Gastrocnemius medialis (tissue), 4 donors: ENCODE results near the gene RIC8A. TPM values are rescaled to one million over a fixed set of nuclear protein-coding genes. Genes with fewer than 3 reads are reported as not detected.
A peak's percentile ranks its signal among the peaks of the same experiment; 100 is the strongest.

ENCODE experiments used
- ATAC-seq, 2 donors: fragments of 150-250 bp; one replicate each; pipeline ENCODE4 v1.9.1; 2016
- DNase-seq, 2 donors: peaks; one replicate each; pipeline ENCODE4 v3.0.0-alpha.2; 2019
- H3K27ac ChIP-seq, 4 donors: fragments of 200-600 bp; sonication (generic); 1 replicate in 1 of 4; 2 replicates in 3 of 4; pipeline ENCODE4 v1.5.1; 2016 to 2018; ENCODE audit warnings: mild to moderate bottlenecking in 2 of 4, moderate library complexity in 1 of 4
- H3K27me3 ChIP-seq, 3 donors: fragments of 200-600 bp; sonication (generic) in 2 of 3; 1 replicate in 1 of 3; 2 replicates in 2 of 3; pipeline versions ENCODE4 v1.5.1 to v1.6.0; 2016 to 2019; ENCODE audit warnings: mild to moderate bottlenecking in 1 of 3, moderate library complexity in 1 of 3
- H3K36me3 ChIP-seq, 2 donors: fragments of 200-600 bp; sonication (generic) in 1 of 2; one replicate each; pipeline ENCODE4 v1.5.1; 2017 to 2018
- H3K4me1 ChIP-seq, 2 donors: fragments of 200-600 bp; sonication (generic) in 1 of 2; one replicate each; pipeline ENCODE4 v1.5.1; 2016 to 2017; ENCODE audit warnings: mild to moderate bottlenecking in 2 of 2
- H3K4me3 ChIP-seq, 4 donors: fragments of 200-600 bp; sonication (generic) in 3 of 4; 1 replicate in 1 of 4; 2 replicates in 3 of 4; pipeline ENCODE4 v1.5.1; 2016 to 2019; ENCODE audit warnings: mild to moderate bottlenecking in 2 of 4
- H3K9me3 ChIP-seq, 3 donors: fragments of 200-600 bp; sonication (generic) in 2 of 3; 1 replicate in 1 of 3; 2 replicates in 2 of 3; pipeline ENCODE4 v1.5.1; 2016 to 2019
- CTCF ChIP-seq, 5 experiments: fragments of 450-650 bp in 3 of 5; fragments of 200-600 bp in 2 of 5; sonication (generic) in 2 of 5; IDR thresholded peaks in 4 of 5; conservative IDR thresholded peaks in 1 of 5; 1 replicate in 4 of 5; 2 replicates in 1 of 5; pipeline ENCODE4 v1.5.1; 2016 to 2019; ENCODE audit warnings: antibody characterized with exemption in 5 of 5, mild to moderate bottlenecking in 3 of 5, moderate library complexity in 3 of 5
- POLR2A ChIP-seq, 2 donors: fragments of 450-650 bp; IDR thresholded peaks; one replicate each; pipeline ENCODE4 v1.6.1; 2017; ENCODE audit warnings: antibody characterized with exemption in 2 of 2, mild to moderate bottlenecking in 2 of 2, moderate library complexity in 2 of 2
- in situ Hi-C, 4 donors: fragments of 200-750 bp; cut with MboI; loops; one replicate each; pipeline versions ENCODE4 v1.15.0 to v1.8.0; 2017; ENCODE audit warnings: low sequenced_read_pairs in 4 of 4
- intact Hi-C: fragments of 100-400 bp; cut with DNase I; formaldehyde crosslinking; loops from one replicate; pipeline ENCODE4 v1.15.1; 2023; ENCODE audit warnings: low total_unique reads
- total RNA-seq, 4 donors: library from RNA; depleted of rRNA; stranded (reverse); fragments of >200 nt; gene quantifications; one replicate each; pipeline versions ENCODE4 v1.1.0 to v1.2.3, GENCODE V29; 2016

RIC8A gene
- total RNA-seq, 4 donors from 2014 or later = 35.6 to 68.5 (median 47.8) TPM

- in situ Hi-C loops = no loop called here
- no peak overlapping the region for H3K27ac ChIP-seq
- ATAC-seq = no peak
- H3K4me1 ChIP-seq = peaks cover 6 to 9% of the 10 kb centered on the region in 2 donors
- no peak overlapping the region for H3K4me3 ChIP-seq
- H3K36me3 ChIP-seq = peaks cover 0 to 5% of the 10 kb centered on the region in 2 donors
- H3K27me3 ChIP-seq = no peaks in the 10 kb centered on the region
- H3K9me3 ChIP-seq = no peaks in the 10 kb centered on the region
- TF ChIP-seq CTCF (IDR thresholded peaks at IDR 0.05 in 4 of 5, conservative IDR thresholded peaks at IDR 0.05 in 1 of 5) (no peak), POLR2A (IDR thresholded peaks at IDR 0.05) (no peak)
- DNase-seq = no peak
- intact Hi-C loops = no loop called here
Observed at GRCh38 chr11:221998-222789, 14.7 kb downstream of the RIC8A start.

- Histone ChIP-seq H3K9me3 (no peaks in the 10 kb centered on the region), H3K27ac (no peak overlapping the region), H3K27me3 (no peaks in the 10 kb centered on the region), H3K36me3 (peaks cover 0 to 5% of the 10 kb centered on the region in 2 donors), H3K4me3 (no peak overlapping the region), H3K4me1 (peaks cover 6 to 9% of the 10 kb centered on the region in 2 donors)
- in situ Hi-C loops (no loop called here), intact Hi-C loops (no loop called here)
- no peak for TF ChIP-seq CTCF (IDR thresholded peaks at IDR 0.05 in 4 of 5, conservative IDR thresholded peaks at IDR 0.05 in 1 of 5)
- TF ChIP-seq POLR2A (IDR thresholded peaks at IDR 0.05) = no peak
- no peak for ATAC-seq
- DNase-seq = no peak
Observed at GRCh38 chr11:223026-223789, 15.7 kb downstream of the RIC8A start.

- H3K4me3 ChIP-seq = no peak overlapping the region
- H3K9me3 ChIP-seq = no peaks in the 10 kb centered on the region
- intact Hi-C loops = no loop called here
- no peak for ATAC-seq
- H3K27me3 ChIP-seq = no peaks in the 10 kb centered on the region
- peaks cover 6 to 9% of the 10 kb centered on the region in 2 donors for H3K4me1 ChIP-seq
- peaks cover 0 to 5% of the 10 kb centered on the region in 2 donors for H3K36me3 ChIP-seq
- no peak for DNase-seq
- H3K27ac ChIP-seq = no peak overlapping the region
- in situ Hi-C loops = no loop called here
- TF ChIP-seq POLR2A (IDR thresholded peaks at IDR 0.05) (no peak), CTCF (IDR thresholded peaks at IDR 0.05 in 4 of 5, conservative IDR thresholded peaks at IDR 0.05 in 1 of 5) (no peak)
Observed at GRCh38 chr11:223884-224283, 16.4 kb downstream of the RIC8A start.

GRCh38 chr11:224424-224823, 16.9 kb downstream of the RIC8A start:
- in situ Hi-C loops = no loop called here
- no peak for DNase-seq
- H3K27ac ChIP-seq = no peak overlapping the region

More at GRCh38 chr11:224424-224823, 16.9 kb downstream of the RIC8A start:
- intact Hi-C loops = no loop called here
- TF ChIP-seq POLR2A (IDR thresholded peaks at IDR 0.05) (no peak), CTCF (IDR thresholded peaks at IDR 0.05 in 4 of 5, conservative IDR thresholded peaks at IDR 0.05 in 1 of 5) (no peak)
- H3K27me3 ChIP-seq = no peaks in the 10 kb centered on the region
- peaks cover 6 to 9% of the 10 kb centered on the region in 2 donors for H3K4me1 ChIP-seq
- H3K9me3 ChIP-seq = no peaks in the 10 kb centered on the region
- no peak overlapping the region for H3K4me3 ChIP-seq
- ATAC-seq = peak in 1 of 2 donors; percentile 41
- H3K36me3 ChIP-seq = peaks cover 0 to 5% of the 10 kb centered on the region in 2 donors
